ENCODE data around the gene BST1.
"Not testable (repeated sequence)": the region's sequence is repeated elsewhere in the genome, so short reads cannot be mapped to it uniquely, and the experiment has no call there.

BST1 gene

GRCh38 chr4:15712214-15712613, 9.3 kb downstream of the BST1 start:
- no peak overlapping the region for H3K4me3 Mint-ChIP-seq
- no peaks in the 10 kb centered on the region for H3K27me3 Mint-ChIP-seq
- H3K4me1 Mint-ChIP-seq (ENCODE audit: low read depth): peaks cover 1% of the 10 kb centered on the region
- no peaks in the 10 kb centered on the region for H3K9me3 Mint-ChIP-seq
- H3K27ac Mint-ChIP-seq: no peak overlapping the region
- H3K36me3 Mint-ChIP-seq (ENCODE audit: low read depth): no peaks in the 10 kb centered on the region
- DNase-seq: no peak

- Mint-ChIP-seq H3K27me3 (no peaks in the 10 kb centered on the region), H3K4me3 (no peak overlapping the region), H3K27ac (no peak overlapping the region), H3K36me3 (ENCODE audit: low read depth) (no peaks in the 10 kb centered on the region), H3K9me3 (no peaks in the 10 kb centered on the region), H3K4me1 (ENCODE audit: low read depth) (peaks cover 1% of the 10 kb centered on the region)
- no peak for DNase-seq
Measured at GRCh38 chr4:15714141-15714540, 11.3 kb downstream of the BST1 start.

GRCh38 chr4:15714646-15715435, 12.0 kb downstream of the BST1 start:
- Mint-ChIP-seq H3K4me3 (no peak overlapping the region), H3K27me3 (no peaks in the 10 kb centered on the region), H3K36me3 (ENCODE audit: low read depth) (no peaks in the 10 kb centered on the region), H3K27ac (no peak overlapping the region), H3K9me3 (no peaks in the 10 kb centered on the region), H3K4me1 (ENCODE audit: low read depth) (peaks cover 1% of the 10 kb centered on the region)
- no peak for DNase-seq

- Mint-ChIP-seq H3K4me3 (no peak overlapping the region), H3K9me3 (no peaks in the 10 kb centered on the region), H3K27me3 (no peaks in the 10 kb centered on the region), H3K4me1 (ENCODE audit: low read depth) (peaks cover 1% of the 10 kb centered on the region), H3K27ac (no peak overlapping the region), H3K36me3 (ENCODE audit: low read depth) (no peaks in the 10 kb centered on the region)
- no peak for DNase-seq
Measured at GRCh38 chr4:15716115-15716514, 13.2 kb downstream of the BST1 start.

- no peak overlapping the region for H3K27ac Mint-ChIP-seq
- no peak for DNase-seq
- H3K36me3 Mint-ChIP-seq (ENCODE audit: low read depth): no peaks in the 10 kb centered on the region
- H3K4me1 Mint-ChIP-seq (ENCODE audit: low read depth): no peaks in the 10 kb centered on the region
- H3K9me3 Mint-ChIP-seq: no peaks in the 10 kb centered on the region
- H3K4me3 Mint-ChIP-seq: no peak overlapping the region
- H3K27me3 Mint-ChIP-seq: no peaks in the 10 kb centered on the region
Measured at GRCh38 chr4:15717086-15717485, 14.2 kb downstream of the BST1 start.

- Mint-ChIP-seq H3K27me3 (no peaks in the 10 kb centered on the region), H3K36me3 (ENCODE audit: low read depth) (no peaks in the 10 kb centered on the region), H3K27ac (no peak overlapping the region), H3K4me3 (no peak overlapping the region), H3K4me1 (ENCODE audit: low read depth) (no peaks in the 10 kb centered on the region), H3K9me3 (no peaks in the 10 kb centered on the region)
- DNase-seq: no peak
Measured at GRCh38 chr4:15717657-15718416, 15.0 kb downstream of the BST1 start.

GRCh38 chr4:15718465-15718864, 15.6 kb downstream of the BST1 start:
- H3K36me3 Mint-ChIP-seq (ENCODE audit: low read depth): no peaks in the 10 kb centered on the region
- no peaks in the 10 kb centered on the region for H3K4me1 Mint-ChIP-seq (ENCODE audit: low read depth)
- H3K27me3 Mint-ChIP-seq: no peaks in the 10 kb centered on the region
- H3K4me3 Mint-ChIP-seq: no peak overlapping the region
- DNase-seq: no peak
- no peak overlapping the region for H3K27ac Mint-ChIP-seq
- no peaks in the 10 kb centered on the region for H3K9me3 Mint-ChIP-seq

- Mint-ChIP-seq H3K4me3 (no peak overlapping the region), H3K27ac (no peak overlapping the region), H3K27me3 (no peaks in the 10 kb centered on the region), H3K36me3 (ENCODE audit: low read depth) (no peaks in the 10 kb centered on the region), H3K4me1 (ENCODE audit: low read depth) (no peaks in the 10 kb centered on the region), H3K9me3 (no peaks in the 10 kb centered on the region)
- DNase-seq: no peak
Measured at GRCh38 chr4:15718959-15719358, 16.1 kb downstream of the BST1 start.

- Mint-ChIP-seq H3K27me3 (no peaks in the 10 kb centered on the region), H3K27ac (no peak overlapping the region), H3K4me3 (no peak overlapping the region), H3K4me1 (ENCODE audit: low read depth) (no peaks in the 10 kb centered on the region), H3K36me3 (ENCODE audit: low read depth) (no peaks in the 10 kb centered on the region), H3K9me3 (no peaks in the 10 kb centered on the region)
- DNase-seq: no peak
Measured at GRCh38 chr4:15719506-15719905, 16.6 kb downstream of the BST1 start.

- no peak for DNase-seq
- Mint-ChIP-seq H3K9me3 (no peaks in the 10 kb centered on the region), H3K4me3 (no peak overlapping the region), H3K36me3 (ENCODE audit: low read depth) (no peaks in the 10 kb centered on the region), H3K4me1 (ENCODE audit: low read depth) (peaks cover 2% of the 10 kb centered on the region), H3K27me3 (no peaks in the 10 kb centered on the region), H3K27ac (no peak overlapping the region)
Measured at GRCh38 chr4:15720851-15721250, 18.0 kb downstream of the BST1 start.

GRCh38 chr4:15725608-15726007, 22.7 kb downstream of the BST1 start:
- Mint-ChIP-seq H3K27ac (no peak overlapping the region), H3K4me1 (ENCODE audit: low read depth) (peaks cover 2% of the 10 kb centered on the region), H3K27me3 (no peaks in the 10 kb centered on the region), H3K9me3 (no peaks in the 10 kb centered on the region), H3K4me3 (no peak overlapping the region), H3K36me3 (ENCODE audit: low read depth) (no peaks in the 10 kb centered on the region)
- DNase-seq: no peak

- Mint-ChIP-seq H3K27ac (no peak overlapping the region), H3K9me3 (no peaks in the 10 kb centered on the region), H3K4me1 (ENCODE audit: low read depth) (peaks cover 16% of the 10 kb centered on the region), H3K4me3 (no peak overlapping the region), H3K27me3 (peaks cover 2% of the 10 kb centered on the region), H3K36me3 (ENCODE audit: low read depth) (no peaks in the 10 kb centered on the region)
- no peak for DNase-seq
Measured at GRCh38 chr4:15729910-15730533, 27.2 kb downstream of the BST1 start.

- H3K36me3 Mint-ChIP-seq (ENCODE audit: low read depth); H3K27ac Mint-ChIP-seq; H3K27me3 Mint-ChIP-seq; H3K4me3 Mint-ChIP-seq; H3K9me3 Mint-ChIP-seq; DNase-seq: not testable (repeated sequence)
- peaks cover 25% of the 10 kb centered on the region for H3K4me1 Mint-ChIP-seq (ENCODE audit: low read depth)
Measured at GRCh38 chr4:15733061-15733460, 30.2 kb downstream of the BST1 start.

GRCh38 chr4:15735536-15735935, 32.7 kb downstream of the BST1 start:
- Mint-ChIP-seq H3K4me3 (no peak overlapping the region), H3K4me1 (ENCODE audit: low read depth) (peaks cover 46% of the 10 kb centered on the region), H3K36me3 (ENCODE audit: low read depth) (peaks cover 2% of the 10 kb centered on the region), H3K27me3 (peaks cover 2% of the 10 kb centered on the region), H3K27ac (no peak overlapping the region), H3K9me3 (peaks cover 2% of the 10 kb centered on the region)
- DNase-seq: no peak

- Mint-ChIP-seq H3K36me3 (ENCODE audit: low read depth) (peaks cover 7% of the 10 kb centered on the region), H3K27me3 (peaks cover 2% of the 10 kb centered on the region)
Measured at GRCh38 chr4:15736514-15737050, 33.7 kb downstream of the BST1 start.

More at GRCh38 chr4:15736514-15737050, 33.7 kb downstream of the BST1 start:
- no peak overlapping the region for H3K4me3 Mint-ChIP-seq
- DNase-seq: no peak
- peaks cover 8% of the 10 kb centered on the region for H3K9me3 Mint-ChIP-seq
- H3K27ac Mint-ChIP-seq: no peak overlapping the region
- H3K4me1 Mint-ChIP-seq (ENCODE audit: low read depth): peaks cover 46% of the 10 kb centered on the region

All from activated T-cell treated with anti-CD3 and anti-CD28 coated beads, Interleukin-2, amount 50 U/mL, for 24 hours (primary cell).